Subcutaneous adipose tissue (tissue), 4 donors: ENCODE data around the gene DESI2. TPM values are rescaled to one million over a fixed set of nuclear protein-coding genes. Genes with fewer than 3 reads are reported as not detected.

Source experiments
- total RNA-seq, 4 donors: library from RNA; depleted of rRNA; stranded (reverse); fragments of >200 nt; gene quantifications; one replicate each; pipeline ENCODE4 v1.1.0, GENCODE V29; 2016
- TF ChIP-seq, protein P1 (sequence below): fragments of 450-650 bp; IDR thresholded peaks from one replicate; pipeline ENCODE4 v1.5.1; 2016; ENCODE audit warnings: low read depth, mild to moderate bottlenecking, control low read depth, antibody characterized with exemption, moderate library complexity

DESI2 gene
- total RNA-seq, 4 donors from 2014 or later: 24.7 to 39.6 (median 29.7) TPM

DNA sequence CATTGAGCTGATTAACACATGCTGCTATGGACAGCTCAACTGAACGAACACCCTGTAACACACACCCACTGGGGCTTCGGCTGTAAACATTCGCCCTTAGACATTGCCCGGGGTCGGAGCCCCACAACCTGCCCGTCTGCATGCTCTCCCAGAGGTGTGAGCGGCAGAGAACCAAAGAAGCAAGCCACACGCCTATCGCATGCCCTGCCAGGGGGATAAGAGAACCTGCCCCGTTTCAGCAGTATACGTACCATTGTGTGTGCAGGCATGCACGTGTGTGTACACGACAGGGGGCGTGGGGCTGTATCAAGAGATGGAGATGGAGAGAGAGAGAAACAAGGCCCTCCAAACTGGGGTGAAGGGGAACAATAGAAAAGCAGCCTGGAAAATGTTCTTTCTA is 9.9 kb upstream of the DESI2 start:
- TF ChIP-seq, protein P1, sequence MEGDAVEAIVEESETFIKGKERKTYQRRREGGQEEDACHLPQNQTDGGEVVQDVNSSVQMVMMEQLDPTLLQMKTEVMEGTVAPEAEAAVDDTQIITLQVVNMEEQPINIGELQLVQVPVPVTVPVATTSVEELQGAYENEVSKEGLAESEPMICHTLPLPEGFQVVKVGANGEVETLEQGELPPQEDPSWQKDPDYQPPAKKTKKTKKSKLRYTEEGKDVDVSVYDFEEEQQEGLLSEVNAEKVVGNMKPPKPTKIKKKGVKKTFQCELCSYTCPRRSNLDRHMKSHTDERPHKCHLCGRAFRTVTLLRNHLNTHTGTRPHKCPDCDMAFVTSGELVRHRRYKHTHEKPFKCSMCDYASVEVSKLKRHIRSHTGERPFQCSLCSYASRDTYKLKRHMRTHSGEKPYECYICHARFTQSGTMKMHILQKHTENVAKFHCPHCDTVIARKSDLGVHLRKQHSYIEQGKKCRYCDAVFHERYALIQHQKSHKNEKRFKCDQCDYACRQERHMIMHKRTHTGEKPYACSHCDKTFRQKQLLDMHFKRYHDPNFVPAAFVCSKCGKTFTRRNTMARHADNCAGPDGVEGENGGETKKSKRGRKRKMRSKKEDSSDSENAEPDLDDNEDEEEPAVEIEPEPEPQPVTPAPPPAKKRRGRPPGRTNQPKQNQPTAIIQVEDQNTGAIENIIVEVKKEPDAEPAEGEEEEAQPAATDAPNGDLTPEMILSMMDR: no peak

DNA sequence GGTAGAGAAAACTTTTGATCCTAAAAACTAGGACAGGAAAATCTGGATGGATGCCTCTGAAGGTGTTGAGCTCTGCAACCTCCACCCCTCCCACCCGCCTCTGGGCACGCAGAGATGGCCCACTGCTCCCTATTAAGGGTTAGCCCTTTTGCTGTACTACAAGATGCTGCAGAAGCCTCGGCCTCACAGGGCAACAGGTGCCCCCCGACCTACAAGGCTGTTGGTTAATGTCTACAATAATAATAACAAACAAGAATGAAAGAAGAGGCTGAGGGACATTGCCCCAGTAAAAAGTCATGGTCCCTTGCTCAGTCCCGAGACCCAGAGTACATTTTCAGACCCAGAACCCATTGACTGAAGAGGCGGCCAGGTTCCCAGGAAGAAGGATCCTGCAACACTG is 7.5 kb upstream of the DESI2 start:
- TF ChIP-seq, protein P1: no peak

DNA sequence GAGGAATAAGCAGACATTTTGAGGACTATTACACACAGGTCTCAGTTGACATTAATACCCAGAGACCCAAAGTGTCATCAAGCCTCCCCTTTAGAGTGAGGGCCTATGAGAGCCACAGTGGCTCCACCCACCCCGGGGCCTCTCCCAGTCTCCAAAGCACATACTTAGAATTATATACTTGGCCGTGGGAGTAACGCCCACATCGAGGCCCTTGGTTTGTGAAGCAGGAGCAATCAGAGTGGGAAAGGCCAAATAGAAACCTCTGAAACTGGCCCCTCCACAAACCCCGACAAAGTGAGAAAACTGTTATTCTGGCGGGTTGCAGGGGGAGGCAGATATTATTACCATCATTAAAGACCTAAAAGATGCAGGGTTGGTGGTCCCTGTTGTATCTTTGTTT is 7.0 kb upstream of the DESI2 start:
- TF ChIP-seq, protein P1: no peak

DNA sequence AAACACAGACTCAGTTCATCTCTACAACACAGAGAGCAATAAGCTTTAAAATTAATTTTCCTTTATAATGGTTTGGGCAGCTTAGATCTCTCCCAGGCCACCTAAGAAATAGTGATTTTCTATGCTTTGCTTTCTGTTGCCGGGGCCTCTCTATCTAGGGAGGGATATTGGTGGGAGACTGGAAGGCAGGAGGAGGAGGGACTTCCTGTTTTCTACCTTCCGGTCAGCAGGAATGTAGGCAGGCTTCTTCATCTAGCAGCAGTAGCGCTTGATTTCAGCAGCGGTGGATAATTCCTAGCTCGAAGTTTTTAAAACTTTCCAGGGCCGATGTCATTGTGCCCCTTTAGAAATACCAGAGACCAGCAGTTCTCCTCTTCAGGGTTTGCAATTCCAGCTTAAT is 5.1 kb upstream of the DESI2 start:
- TF ChIP-seq, protein P1: no peak

DNA sequence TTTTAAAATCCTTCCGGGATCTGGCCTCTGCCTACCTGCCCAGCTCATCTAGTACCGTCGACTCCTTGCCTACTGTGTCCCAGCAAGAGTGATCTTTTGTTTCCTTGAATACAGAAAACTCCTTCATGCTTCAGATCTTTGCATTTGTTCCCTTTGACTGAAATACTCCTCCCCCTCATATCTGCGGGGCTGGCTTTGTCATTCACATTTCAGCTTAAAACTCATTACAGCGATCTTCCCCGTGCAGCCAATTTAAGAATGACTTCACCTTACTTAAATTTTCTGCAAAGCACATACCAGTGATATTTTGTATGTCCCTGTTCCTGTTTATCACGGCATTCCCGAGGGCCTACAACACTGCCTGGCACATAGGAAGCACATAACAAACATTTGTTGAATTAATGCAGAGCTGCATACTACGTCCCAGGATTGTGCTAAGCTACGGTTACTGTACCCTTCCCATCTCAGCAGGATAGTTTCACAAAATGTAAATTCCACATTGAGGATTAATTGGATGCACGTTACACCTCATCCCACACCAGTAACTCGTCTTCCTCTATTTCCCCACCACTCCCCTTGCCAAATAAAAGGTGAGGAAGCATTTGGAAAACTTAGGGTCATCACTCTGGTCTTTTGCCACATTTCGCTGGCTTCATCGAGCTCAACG is 837 bp upstream of the DESI2 start:
- TF ChIP-seq, protein P1: no peak

DNA sequence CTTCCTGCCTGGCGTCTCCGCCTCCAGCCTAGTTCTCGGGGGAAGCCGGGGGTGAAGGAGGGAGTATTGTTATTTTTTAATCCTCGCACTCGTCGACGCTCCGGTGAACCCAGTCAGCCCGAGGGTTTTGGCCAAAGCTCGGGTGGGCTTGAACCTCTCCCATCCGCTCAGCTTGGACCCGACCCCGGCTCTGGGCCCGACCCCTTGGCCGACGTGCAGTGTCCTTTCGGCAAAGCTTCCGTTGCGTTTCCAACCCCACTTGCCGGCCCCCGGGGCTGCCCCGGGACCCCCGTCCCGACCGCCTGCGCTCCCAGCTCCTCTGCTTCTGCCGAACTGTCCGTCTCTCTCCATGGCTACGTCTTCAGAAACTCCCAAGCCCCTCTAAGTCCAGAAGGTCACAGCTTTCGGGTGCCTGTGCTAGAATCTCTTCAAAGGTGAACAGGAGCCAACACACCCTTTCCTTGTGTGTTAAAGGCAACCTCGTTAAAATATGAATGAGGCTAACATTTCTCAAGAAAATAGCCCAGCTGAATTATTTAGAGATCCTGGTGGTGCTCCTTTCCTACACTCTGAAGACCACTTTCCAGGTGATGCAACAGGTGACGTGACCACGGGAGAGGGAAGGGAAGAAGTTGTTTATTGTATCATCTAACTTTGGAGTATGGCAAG is 647 bp downstream of the DESI2 start:
- TF ChIP-seq, protein P1: no peak

DNA sequence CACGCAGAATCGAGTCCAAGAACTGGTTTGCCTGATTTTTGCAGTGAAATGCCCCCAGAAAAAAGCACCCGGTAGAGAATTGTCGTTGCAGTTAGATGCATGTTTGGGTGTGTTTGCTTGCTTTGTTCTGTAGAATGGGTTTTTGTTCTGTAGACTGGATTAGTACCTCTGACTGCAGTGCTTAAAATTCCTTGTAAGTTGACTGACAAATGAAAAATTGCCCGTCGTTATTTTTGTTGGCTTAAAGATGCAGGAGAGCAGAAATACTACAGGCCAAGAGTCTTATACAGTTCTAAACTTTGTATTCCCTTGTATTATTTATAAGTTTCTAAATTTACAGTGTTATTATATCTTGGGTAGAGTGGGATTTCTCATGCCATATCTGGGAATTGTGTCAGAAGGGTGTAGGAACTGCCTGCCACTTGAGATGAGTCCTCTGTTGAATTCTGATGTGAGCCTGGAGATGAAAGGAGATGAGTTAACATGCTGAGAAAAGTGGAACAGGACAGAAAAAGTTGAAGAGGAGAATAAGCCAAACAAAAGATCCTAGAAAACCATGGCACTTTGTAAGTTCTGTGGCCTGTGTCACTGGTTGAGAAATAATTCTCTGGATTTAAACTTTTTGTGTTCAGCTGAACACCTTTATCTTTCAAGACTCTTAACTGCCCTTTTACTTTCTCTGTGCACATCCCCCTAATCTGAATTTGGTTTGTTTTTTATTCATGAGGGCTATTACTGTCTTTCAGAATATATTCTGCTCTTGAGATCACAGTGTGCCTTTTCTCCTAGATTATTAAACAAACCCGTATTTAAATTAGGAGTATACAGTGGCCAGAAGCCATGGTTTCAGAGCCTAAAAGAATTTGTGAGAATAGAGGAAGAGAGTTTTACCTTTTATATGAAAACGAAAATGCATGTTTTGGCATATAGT is 1.4 kb downstream of the DESI2 start:
- TF ChIP-seq, protein P1: no peak
